Measurements from ENCODE around the gene CHPF2. TPM values are rescaled to one million over a fixed set of nuclear protein-coding genes. Genes with fewer than 3 reads are reported as not detected.

CHPF2 gene
- total RNA-seq, 4 donors from 2014 or later, result 21.5 to 28.6 (median 25.4) TPM

- H3K9me3 ChIP-seq, result no peaks in the 10 kb centered on the region
- DNase-seq (ENCODE audit: low spot score in 2 of 2), result peak in 1 of 2 donors; percentile 33
- no peaks in the 10 kb centered on the region for H3K36me3 ChIP-seq
- no peaks in the 10 kb centered on the region for H3K27me3 ChIP-seq
- TF ChIP-seq POLR2AphosphoS5 (IDR thresholded peaks at IDR 0.05) (no peak), POLR2A (IDR thresholded peaks at IDR 0.05) (no peak), EP300 (IDR thresholded peaks at IDR 0.05) (no peak), CTCF (IDR thresholded peaks at IDR 0.05) (no peak)
- WGBS, result 89% methylated on average over 11 of the region's 11 CpGs
- H3K27ac ChIP-seq, result no peak overlapping the region
- no peak overlapping the region for H3K4me3 ChIP-seq
- peaks cover 37% of the 10 kb centered on the region for H3K4me1 ChIP-seq
Measured at GRCh38 chr7:151254851-151255250, 22.6 kb downstream of the CHPF2 start.

- Histone ChIP-seq H3K4me3 (no peak overlapping the region), H3K27ac (no peak overlapping the region), H3K4me1 (peaks cover 31% of the 10 kb centered on the region), H3K9me3 (no peaks in the 10 kb centered on the region), H3K27me3 (no peaks in the 10 kb centered on the region), H3K36me3 (no peaks in the 10 kb centered on the region)
- 78% methylated on average over 7 of the region's 7 CpGs for WGBS
- TF ChIP-seq POLR2AphosphoS5 (IDR thresholded peaks at IDR 0.05) (no peak), EP300 (IDR thresholded peaks at IDR 0.05) (no peak), CTCF (IDR thresholded peaks at IDR 0.05) (no peak), POLR2A (IDR thresholded peaks at IDR 0.05) (no peak)
- peak in 1 of 2 donors; percentile 42 for DNase-seq (ENCODE audit: low spot score in 2 of 2)
Measured at GRCh38 chr7:151255390-151255789, 23.1 kb downstream of the CHPF2 start.

- 62% methylated on average over 16 of the region's 16 CpGs for WGBS
- H3K4me3 ChIP-seq, result no peak overlapping the region
Measured at GRCh38 chr7:151256410-151257045, 24.2 kb downstream of the CHPF2 start.

GRCh38 chr7:151257990-151258389 lies 25.7 kb downstream of the CHPF2 start:
- Histone ChIP-seq H3K9me3 (no peaks in the 10 kb centered on the region), H3K36me3 (no peaks in the 10 kb centered on the region), H3K4me1 (peaks cover 25% of the 10 kb centered on the region), H3K27ac (no peak overlapping the region), H3K4me3 (no peak overlapping the region), H3K27me3 (no peaks in the 10 kb centered on the region)
- 92% methylated on average over 7 of the region's 7 CpGs for WGBS
- peak in 1 of 2 donors; percentile 47 for DNase-seq (ENCODE audit: low spot score in 2 of 2)
- TF ChIP-seq POLR2A (IDR thresholded peaks at IDR 0.05) (no peak), POLR2AphosphoS5 (IDR thresholded peaks at IDR 0.05) (no peak), CTCF (IDR thresholded peaks at IDR 0.05) (no peak), EP300 (IDR thresholded peaks at IDR 0.05) (no peak)

More at GRCh38 chr7:151256410-151257045, 24.2 kb downstream of the CHPF2 start:
- H3K9me3 ChIP-seq, result no peaks in the 10 kb centered on the region
- peak in 1 of 2 donors; percentile 43 for DNase-seq (ENCODE audit: low spot score in 2 of 2)
- H3K4me1 ChIP-seq, result peaks cover 28% of the 10 kb centered on the region
- H3K36me3 ChIP-seq, result no peaks in the 10 kb centered on the region
- no peaks in the 10 kb centered on the region for H3K27me3 ChIP-seq
- no peak overlapping the region for H3K27ac ChIP-seq
- TF ChIP-seq POLR2AphosphoS5 (IDR thresholded peaks at IDR 0.05) (no peak), CTCF (IDR thresholded peaks at IDR 0.05) (no peak), POLR2A (IDR thresholded peaks at IDR 0.05) (no peak)

- Histone ChIP-seq H3K36me3 (no peaks in the 10 kb centered on the region), H3K4me1 (peaks cover 23% of the 10 kb centered on the region), H3K27ac (no peak overlapping the region), H3K4me3 (no peak overlapping the region), H3K9me3 (no peaks in the 10 kb centered on the region), H3K27me3 (no peaks in the 10 kb centered on the region)
- WGBS, result 93% methylated on average over 11 of the region's 11 CpGs
- no peak for TF ChIP-seq CTCF (IDR thresholded peaks at IDR 0.05)
- DNase-seq (ENCODE audit: low spot score in 2 of 2), result no peak
Measured at GRCh38 chr7:151260471-151260870, 28.2 kb downstream of the CHPF2 start.
